T-helper 1 cell treated with Interleukin-12 subunit alpha and Interleukin-12 subunit beta and Interleukin-4 antibody, amounts not matched to agents 30 ng/mL and 1 ng/mL, for 36 hours (primary cell): ENCODE data around the gene PLEKHN1. TPM values are rescaled to one million over a fixed set of nuclear protein-coding genes. Genes with fewer than 3 reads are reported as not detected.
"Not testable (repeated sequence)": the region's sequence is repeated elsewhere in the genome, so short reads cannot be mapped to it uniquely, and the experiment has no call there.

Source experiments
- intact Hi-C: fragments of 100-400 bp; cut with micrococcal nuclease; formaldehyde crosslinking; loops from one replicate; pipeline ENCODE4 v1.15.1; 2024
- total RNA-seq: library from RNA; stranded (reverse); gene quantifications from 2 replicates; pipeline ENCODE4 v1.2.3, GENCODE V29; 2022

The PLEKHN1 gene
- total RNA-seq, 1 donor from 2014 or later, result 2.2 TPM

- intact Hi-C loops, result not testable (repeated sequence)
Measured at GRCh38 chr1:988061-988460, 21.8 kb downstream of the PLEKHN1 start.

DNA sequence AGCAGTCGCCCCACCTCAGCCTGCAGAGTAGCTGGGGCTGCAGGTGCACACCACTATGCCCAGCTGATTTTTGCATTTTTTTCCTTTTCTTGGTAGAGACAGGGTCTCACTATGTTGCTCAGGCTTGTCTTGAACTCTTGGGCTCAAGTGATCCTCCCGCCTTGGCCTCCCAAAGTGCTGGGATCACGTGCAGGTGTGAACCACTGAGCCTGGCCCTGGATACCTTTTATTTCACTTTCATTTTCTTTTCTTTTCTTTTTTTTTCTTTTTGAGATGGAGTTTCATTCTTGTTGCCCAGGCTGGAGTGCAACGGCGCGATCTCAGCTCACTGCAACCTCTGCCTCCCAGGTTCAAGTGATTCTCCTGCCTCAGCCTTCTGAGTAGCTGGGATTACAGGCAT is 25.0 kb downstream of the PLEKHN1 start:
- intact Hi-C loops, result not testable (repeated sequence)

GRCh38 chr1:991895-992294 is 25.6 kb downstream of the PLEKHN1 start:
- intact Hi-C loops, result no loop called here

GRCh38 chr1:992362-992761 is 26.1 kb downstream of the PLEKHN1 start:
- intact Hi-C loops, result no loop called here

- intact Hi-C loops, result no loop called here
Measured at GRCh38 chr1:993379-993995, 27.2 kb downstream of the PLEKHN1 start.

DNA sequence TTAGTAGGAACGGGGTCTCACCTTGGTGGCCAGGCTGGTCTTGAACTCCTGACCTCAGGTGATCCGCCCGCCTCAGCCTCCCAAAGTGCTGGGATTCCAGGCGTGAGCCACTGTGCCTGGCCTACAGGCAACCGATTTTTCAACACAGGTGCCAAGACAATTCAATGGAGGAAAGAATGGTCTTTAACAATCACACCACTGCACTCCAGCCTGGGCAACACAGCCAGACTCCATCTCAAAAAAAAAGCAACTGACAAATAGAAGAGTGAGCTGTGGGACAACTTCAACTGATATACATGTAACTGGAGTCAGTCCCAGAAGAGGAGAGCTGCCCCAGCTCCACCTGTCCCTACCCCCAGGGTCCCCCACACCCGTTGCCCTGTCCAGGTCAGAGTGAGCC is 28.3 kb downstream of the PLEKHN1 start:
- intact Hi-C loops, result not testable (repeated sequence)

DNA sequence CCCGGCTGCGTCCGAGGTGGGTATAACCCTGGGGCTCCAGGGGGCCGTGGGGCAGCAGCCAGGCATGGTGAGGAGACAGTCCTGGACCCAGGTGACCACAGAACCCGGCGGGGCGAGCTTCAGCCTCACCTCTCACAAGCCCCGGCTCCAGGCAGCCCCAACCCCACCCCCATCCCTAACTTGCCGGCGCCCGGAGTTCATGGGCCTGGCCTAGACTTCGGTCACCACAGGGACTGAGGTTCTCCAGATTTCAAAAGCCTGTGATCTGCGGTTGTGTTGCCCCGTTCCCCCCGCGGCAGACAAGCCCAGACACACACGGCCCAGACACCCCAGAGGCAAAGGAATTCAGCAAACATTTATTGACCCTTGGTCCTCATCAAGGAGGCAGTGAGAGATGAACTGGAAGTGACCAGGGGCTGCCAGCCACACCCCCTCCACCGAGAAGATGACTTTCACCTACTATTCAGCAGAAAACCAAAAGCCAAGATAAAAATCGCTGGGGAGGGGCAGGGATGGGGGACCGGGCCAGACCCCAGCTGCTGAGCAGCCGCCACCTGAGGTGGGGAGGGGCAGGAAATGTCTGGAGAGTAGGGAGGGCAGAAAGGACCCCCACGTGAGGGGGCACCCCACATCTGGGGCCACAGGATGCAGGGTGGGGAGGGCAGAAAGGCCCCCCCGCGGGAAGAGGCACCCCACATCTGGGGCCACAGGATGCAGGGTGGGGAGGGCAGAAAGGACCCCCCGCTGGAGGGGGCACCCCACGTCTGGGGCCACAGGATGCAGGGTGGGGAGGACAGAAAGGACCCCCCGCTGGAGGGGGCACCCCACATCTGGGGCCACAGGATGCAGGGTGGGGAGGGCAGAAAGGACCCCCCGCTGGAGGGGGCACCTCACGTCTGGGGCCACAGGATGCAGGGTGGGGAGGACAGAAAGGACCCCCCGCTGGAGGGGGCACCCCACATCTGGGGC is 29.7 kb downstream of the PLEKHN1 start:
- intact Hi-C loops, result no loop called here

DNA sequence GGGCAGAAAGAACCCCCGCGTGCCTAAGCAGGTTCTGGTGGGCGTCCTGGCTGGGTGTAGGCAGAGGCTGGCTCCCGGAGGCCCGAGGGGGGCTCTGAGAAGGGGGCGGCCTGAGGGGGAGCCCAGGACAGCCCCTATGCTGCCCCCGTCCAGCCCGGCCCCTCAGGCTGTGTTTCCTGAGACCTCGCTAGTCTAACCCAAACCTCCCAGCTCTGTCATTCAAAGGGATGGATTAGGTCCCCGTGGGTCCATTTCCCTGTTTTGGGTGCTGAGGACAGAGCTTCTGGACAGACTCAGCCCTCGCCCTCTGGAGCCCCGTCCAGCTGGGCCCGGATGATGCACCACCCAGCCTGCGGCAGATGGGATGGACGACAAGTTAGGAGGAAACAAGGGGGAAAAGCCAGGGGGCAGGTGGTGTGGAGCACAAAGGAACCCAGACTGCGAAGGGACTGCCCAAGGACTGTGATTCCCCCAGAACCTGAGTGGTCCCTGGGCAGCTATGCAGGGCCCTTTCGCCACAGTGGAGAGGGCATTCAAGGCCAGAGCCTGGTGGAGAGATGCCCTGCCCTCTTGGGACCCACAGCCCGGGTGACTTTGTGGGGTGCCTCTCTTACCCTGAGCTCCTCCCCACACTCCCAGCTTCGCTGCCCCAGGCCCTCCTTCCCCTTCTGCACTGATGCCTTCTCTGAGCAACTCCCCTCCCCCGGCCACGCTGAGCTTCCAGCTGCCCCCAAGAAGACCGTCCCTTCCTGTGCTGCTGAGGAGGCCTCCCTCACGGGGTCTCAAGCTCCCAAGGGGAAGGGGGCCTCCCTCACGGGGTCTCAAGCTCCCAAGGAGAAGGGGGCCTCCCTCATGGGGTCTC is 30.8 kb downstream of the PLEKHN1 start:
- intact Hi-C loops, result no loop called here

- intact Hi-C loops, result no loop called here
Measured at GRCh38 chr1:997713-997992, 31.4 kb downstream of the PLEKHN1 start.

DNA sequence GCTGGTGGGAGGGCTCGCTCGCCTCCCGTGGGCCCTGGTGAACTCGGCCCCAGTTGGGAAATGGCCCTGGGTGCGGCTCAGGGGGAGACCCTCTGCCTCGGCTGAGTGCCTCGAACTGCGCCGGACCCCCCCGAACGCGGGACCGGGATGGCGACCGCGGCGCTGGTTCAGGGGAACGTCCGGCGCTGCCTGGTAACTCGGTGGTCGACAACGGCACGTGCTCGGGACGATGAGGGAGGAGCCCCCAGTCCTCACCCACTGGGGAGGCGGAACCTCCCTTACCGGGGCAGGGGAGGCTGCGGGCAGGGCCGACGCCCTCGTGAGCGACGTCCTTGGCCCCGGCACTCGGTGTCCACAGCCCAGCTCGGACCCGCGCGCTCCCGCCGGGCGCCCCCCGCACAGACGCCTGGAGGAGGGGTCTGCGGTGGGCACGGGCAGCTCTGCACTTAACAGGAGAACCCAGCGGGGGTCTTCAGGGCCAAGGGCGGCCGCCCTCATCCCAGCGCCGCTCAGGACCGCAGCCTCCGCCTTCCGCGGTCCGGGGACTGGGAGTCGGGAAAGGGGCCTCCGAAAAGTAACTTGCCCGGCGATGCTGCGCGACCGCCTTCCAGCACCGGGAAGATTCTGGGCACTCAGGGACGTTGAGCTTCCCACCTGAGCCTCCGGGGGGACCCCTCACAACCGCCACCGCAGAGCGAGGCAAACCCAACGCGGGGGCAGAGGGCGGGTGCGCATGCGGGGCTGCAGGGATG is 31.9 kb downstream of the PLEKHN1 start:
- intact Hi-C loops, result no loop called here

GRCh38 chr1:998745-998994 is 32.4 kb downstream of the PLEKHN1 start:
- intact Hi-C loops, result no loop called here

DNA sequence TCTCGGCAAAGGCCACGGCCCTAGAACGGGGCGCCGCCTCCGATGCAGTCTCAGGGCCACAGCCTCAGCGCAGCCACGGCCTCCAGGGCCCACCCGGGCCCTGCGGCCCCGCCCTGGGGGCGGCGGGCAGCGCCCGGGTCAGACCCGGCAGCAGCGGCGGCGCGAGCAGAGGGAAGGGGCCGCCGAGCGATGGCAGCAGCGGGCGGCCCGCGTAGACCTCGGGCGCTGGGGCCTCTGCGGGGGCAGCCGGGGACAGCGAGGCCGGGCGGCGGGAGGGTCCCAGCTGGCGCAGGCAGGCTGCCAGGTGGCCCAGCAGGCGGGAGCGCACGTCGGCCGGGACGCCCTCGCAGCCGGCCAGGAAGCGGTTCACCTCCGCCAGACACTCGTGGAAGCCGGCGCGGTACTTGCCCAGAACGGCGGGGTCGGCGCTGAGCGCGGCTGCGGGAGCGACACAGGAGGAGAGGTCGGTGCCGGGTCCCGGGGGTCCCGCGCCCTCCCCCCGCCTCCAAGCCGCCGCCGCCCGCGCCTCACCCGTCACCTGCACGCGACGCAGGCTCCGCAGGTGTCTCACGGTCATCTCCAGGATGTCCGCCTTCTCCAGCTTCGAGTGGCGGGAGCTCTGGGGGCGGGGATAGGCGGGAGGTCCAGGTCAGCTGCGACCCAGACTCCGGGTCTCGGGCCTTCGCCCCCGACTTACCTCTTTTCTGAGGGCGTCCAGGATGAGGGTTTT is 32.9 kb downstream of the PLEKHN1 start:
- intact Hi-C loops, result no loop called here

- intact Hi-C loops, result loop anchor here (1.0 kb wide), 2 partner anchors 13 to 40 kb away; partner anchors contain the start of gene ISG15
Measured at GRCh38 chr1:999725-1000356, 33.6 kb downstream of the PLEKHN1 start, which contains the start of gene HES4. Gene HES4 (minus strand): TSS chr1:1000097. CDS start chr1:999973, 124 bp downstream.

DNA sequence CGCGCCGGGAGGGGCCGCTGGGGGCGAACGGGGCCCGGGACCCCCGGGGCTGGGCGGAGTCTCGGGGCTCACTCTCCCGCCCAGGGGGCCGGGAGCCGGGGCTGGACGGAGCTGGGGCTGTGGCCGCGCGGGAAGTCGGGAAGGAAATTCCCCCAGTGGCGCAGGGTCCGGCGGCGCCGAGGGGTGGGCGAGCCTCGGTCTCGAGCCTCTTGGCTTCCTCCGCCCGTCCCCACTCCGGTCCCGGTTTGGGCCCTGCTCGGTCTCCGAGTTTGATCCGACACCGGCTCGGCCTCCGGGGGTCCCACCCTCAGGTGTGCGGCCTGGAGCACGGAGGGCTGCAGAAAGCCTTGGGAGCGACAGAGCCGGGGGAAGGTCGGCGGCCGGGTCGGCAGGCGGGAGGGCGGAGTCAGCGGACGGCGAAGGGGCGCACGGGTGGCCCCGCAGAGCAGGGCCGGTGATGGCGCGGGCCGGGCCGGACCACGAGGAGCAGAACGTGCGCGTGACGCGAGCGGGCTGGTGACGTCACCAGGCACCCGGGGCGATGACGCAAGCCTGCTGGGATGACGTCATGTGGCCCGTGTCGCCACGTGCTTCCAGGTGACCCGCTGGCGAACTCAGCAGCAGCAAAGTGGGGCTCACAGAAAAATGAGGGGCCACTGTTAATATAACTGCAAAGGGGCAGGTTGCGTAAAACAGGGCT is 34.2 kb downstream of the PLEKHN1 start:
- intact Hi-C loops, result loop anchor here (1.0 kb wide), 2 partner anchors 13 to 40 kb away; partner anchors contain the start of gene ISG15

- intact Hi-C loops, result no loop called here
Measured at GRCh38 chr1:1001057-1001783, 34.9 kb downstream of the PLEKHN1 start.

- intact Hi-C loops, result no loop called here
Measured at GRCh38 chr1:1003618-1004419, 37.5 kb downstream of the PLEKHN1 start.

DNA sequence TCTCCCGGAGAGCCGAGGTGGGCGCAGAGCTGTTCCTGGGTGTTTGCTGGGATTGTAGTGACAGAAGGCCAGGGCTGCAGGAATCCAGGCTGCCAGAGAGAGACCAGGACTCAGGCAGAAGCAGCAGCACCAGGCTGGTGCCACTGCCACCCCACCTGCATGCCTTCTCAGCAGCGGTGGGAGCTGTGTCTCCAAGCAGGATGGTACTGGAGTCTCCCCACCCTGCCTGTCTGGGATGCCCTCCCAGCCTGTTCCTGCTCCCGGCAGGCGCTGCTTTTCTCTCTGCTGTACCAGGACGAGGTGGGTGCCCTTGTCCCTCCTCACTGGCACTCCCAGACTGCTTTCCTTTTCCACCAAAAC is 38.1 kb downstream of the PLEKHN1 start:
- intact Hi-C loops, result no loop called here
